ENCODE results near the gene PRTN3. TPM values are rescaled to one million over a fixed set of nuclear protein-coding genes. Genes with fewer than 3 reads are reported as not detected.

Gene PRTN3
- total and polyA plus RNA-seq, 4 donors = 0.17 to 225 (median 1.7) TPM

DNA sequence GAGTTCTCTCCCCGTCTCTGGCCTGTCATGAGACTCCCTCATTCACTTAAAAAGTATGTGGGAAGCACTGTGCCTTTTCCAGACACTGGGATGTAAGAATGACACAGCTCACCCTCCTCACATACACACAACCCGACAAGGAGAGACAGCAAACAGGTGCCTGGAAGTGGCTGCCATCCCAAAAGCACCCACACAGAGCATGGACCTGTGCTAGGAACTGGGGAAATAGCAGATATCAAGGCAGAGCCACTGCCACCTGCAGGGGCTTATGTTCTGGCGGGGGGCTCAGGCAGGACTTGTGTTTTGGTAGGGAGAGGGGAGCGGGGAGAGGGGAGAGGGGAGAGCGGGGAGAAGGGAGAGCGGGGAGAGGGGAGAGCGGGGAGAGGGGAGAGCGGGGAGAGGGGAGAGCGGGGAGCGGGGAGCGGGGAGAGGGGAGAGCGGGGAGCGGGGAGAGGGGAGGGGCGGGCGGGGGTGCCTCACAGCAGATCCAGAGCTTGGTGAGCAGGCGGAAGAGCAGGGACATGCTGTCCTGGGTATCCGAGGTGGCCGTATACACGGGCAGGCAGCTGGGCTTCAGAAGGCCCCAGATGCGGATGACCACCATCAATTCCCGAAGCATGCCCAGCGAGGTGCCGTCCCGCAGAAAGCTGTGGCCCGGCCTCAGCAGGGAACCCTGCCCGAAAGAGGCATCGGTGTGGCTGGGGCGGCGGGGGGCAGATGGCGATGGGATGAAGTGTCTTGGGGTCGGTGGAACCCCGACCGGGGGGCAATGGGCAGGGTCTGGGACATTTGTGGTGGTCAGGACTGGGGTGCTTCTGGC is 30.9 kb downstream of the PRTN3 start:
- no peak overlapping the region for H3K4me3 ChIP-seq (ENCODE audit: low read depth in 1 of 3, low read length in 3 of 3)
- no peak overlapping the region for H3K9ac ChIP-seq (ENCODE audit: low read depth in 1 of 2, low read length in 2 of 2)
- H3K36me3 ChIP-seq (ENCODE audit: control insufficient read depth in 4 of 4, insufficient read depth in 3 of 4, low read depth in 1 of 4, low read length in 3 of 4) = peaks cover 10 to 50% (median 13%) of the 10 kb centered on the region in 4 donors
- H3K9me3 ChIP-seq (ENCODE audit: control insufficient read depth in 4 of 4, low read length in 3 of 4) = no peaks in the 10 kb centered on the region
- 94% methylated on average over 24 of the region's 33 CpGs for WGBS
- no peak for DNase-seq (ENCODE audit: low spot score)
- no peak for TF ChIP-seq SP1 (IDR thresholded peaks at IDR 0.05)
- no peak for TF ChIP-seq RAD21 (IDR thresholded peaks at IDR 0.05)
- H3K27ac ChIP-seq (ENCODE audit: low read depth in 1 of 2, low read length in 2 of 2) = no peak overlapping the region
- H3K27me3 ChIP-seq (ENCODE audit: control insufficient read depth in 4 of 4, insufficient read depth in 4 of 4, low read length in 3 of 4) = no peaks in the 10 kb centered on the region
- no peaks in the 10 kb centered on the region for H3K4me1 ChIP-seq (ENCODE audit: control insufficient read depth in 4 of 4, insufficient read depth in 4 of 4, low read length in 3 of 4)

DNA sequence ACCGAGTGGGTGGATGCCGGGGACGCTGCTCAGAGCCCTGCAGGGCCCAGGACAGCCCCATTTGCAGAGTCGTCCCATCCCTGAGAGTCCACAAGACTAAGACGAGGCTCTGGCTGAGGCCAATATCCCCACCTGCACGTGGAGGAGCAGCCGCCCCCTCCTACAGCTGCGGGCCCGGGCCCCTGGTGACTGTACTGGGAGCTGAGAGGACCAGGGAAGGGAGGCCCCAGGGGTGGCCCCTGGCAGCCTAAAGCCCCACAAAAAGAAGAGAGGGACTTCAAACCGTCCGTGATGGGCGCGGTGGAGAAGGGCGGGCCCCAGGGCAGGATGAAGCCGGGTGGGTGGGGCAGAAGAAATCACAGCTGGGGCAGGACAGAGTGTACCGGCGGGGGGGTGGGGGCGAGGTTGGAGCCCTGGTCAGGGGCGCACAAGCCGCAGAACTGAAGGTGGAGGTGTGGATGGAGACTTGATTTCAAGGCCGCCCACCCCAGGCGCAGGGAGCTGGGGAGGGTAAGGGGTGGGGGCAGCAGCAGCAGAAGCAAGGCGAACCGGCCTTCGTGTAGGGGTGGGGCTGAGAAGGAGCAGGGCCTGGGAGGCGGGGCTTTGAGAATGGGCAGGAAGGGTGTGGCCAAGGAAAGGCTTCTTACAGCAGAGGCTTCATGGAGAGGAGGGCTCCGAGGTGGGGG is 31.6 kb downstream of the PRTN3 start:
- no peak overlapping the region for H3K27ac ChIP-seq (ENCODE audit: low read depth in 1 of 2, low read length in 2 of 2)
- 81% methylated on average over 27 of the region's 27 CpGs for WGBS
- H3K9ac ChIP-seq (ENCODE audit: low read depth in 1 of 2, low read length in 2 of 2) = no peak overlapping the region
- H3K4me3 ChIP-seq (ENCODE audit: low read depth in 1 of 3, low read length in 3 of 3) = no peak overlapping the region
- H3K27me3 ChIP-seq (ENCODE audit: control insufficient read depth in 4 of 4, insufficient read depth in 4 of 4, low read length in 3 of 4) = no peaks in the 10 kb centered on the region
- DNase-seq (ENCODE audit: low spot score) = peak; percentile 65
- TF ChIP-seq, protein P1, sequence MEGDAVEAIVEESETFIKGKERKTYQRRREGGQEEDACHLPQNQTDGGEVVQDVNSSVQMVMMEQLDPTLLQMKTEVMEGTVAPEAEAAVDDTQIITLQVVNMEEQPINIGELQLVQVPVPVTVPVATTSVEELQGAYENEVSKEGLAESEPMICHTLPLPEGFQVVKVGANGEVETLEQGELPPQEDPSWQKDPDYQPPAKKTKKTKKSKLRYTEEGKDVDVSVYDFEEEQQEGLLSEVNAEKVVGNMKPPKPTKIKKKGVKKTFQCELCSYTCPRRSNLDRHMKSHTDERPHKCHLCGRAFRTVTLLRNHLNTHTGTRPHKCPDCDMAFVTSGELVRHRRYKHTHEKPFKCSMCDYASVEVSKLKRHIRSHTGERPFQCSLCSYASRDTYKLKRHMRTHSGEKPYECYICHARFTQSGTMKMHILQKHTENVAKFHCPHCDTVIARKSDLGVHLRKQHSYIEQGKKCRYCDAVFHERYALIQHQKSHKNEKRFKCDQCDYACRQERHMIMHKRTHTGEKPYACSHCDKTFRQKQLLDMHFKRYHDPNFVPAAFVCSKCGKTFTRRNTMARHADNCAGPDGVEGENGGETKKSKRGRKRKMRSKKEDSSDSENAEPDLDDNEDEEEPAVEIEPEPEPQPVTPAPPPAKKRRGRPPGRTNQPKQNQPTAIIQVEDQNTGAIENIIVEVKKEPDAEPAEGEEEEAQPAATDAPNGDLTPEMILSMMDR (IDR thresholded peaks at IDR 0.05; ENCODE audit: low read depth, low read length, missing input control) = no peak
- TF ChIP-seq, protein P2, sequence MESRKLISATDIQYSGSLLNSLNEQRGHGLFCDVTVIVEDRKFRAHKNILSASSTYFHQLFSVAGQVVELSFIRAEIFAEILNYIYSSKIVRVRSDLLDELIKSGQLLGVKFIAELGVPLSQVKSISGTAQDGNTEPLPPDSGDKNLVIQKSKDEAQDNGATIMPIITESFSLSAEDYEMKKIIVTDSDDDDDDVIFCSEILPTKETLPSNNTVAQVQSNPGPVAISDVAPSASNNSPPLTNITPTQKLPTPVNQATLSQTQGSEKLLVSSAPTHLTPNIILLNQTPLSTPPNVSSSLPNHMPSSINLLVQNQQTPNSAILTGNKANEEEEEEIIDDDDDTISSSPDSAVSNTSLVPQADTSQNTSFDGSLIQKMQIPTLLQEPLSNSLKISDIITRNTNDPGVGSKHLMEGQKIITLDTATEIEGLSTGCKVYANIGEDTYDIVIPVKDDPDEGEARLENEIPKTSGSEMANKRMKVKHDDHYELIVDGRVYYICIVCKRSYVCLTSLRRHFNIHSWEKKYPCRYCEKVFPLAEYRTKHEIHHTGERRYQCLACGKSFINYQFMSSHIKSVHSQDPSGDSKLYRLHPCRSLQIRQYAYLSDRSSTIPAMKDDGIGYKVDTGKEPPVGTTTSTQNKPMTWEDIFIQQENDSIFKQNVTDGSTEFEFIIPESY (IDR thresholded peaks at IDR 0.05) = no peak
- TF ChIP-seq, protein P3, sequence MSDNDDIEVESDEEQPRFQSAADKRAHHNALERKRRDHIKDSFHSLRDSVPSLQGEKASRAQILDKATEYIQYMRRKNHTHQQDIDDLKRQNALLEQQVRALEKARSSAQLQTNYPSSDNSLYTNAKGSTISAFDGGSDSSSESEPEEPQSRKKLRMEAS (IDR thresholded peaks at IDR 0.05) = no peak
- TF ChIP-seq JUND (IDR thresholded peaks at IDR 0.05) = no peak
- TF ChIP-seq GABPA (IDR thresholded peaks at IDR 0.05 in 1 of 2, conservative IDR thresholded peaks at IDR 0.05 in 1 of 2) = no peak
- no peak for TF ChIP-seq FOXA1 (IDR thresholded peaks at IDR 0.05)
- no peak for TF ChIP-seq NR2F2 (IDR thresholded peaks at IDR 0.05)
- no peak for TF ChIP-seq RAD21 (IDR thresholded peaks at IDR 0.05)
- TF ChIP-seq YY1 (IDR thresholded peaks at IDR 0.05) = no peak
- TF ChIP-seq, protein P4, sequence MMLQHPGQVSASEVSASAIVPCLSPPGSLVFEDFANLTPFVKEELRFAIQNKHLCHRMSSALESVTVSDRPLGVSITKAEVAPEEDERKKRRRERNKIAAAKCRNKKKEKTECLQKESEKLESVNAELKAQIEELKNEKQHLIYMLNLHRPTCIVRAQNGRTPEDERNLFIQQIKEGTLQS (IDR thresholded peaks at IDR 0.05) = no peak
- TF ChIP-seq HNF4A (conservative IDR thresholded peaks at IDR 0.05) = no peak
- TF ChIP-seq, protein P5, sequence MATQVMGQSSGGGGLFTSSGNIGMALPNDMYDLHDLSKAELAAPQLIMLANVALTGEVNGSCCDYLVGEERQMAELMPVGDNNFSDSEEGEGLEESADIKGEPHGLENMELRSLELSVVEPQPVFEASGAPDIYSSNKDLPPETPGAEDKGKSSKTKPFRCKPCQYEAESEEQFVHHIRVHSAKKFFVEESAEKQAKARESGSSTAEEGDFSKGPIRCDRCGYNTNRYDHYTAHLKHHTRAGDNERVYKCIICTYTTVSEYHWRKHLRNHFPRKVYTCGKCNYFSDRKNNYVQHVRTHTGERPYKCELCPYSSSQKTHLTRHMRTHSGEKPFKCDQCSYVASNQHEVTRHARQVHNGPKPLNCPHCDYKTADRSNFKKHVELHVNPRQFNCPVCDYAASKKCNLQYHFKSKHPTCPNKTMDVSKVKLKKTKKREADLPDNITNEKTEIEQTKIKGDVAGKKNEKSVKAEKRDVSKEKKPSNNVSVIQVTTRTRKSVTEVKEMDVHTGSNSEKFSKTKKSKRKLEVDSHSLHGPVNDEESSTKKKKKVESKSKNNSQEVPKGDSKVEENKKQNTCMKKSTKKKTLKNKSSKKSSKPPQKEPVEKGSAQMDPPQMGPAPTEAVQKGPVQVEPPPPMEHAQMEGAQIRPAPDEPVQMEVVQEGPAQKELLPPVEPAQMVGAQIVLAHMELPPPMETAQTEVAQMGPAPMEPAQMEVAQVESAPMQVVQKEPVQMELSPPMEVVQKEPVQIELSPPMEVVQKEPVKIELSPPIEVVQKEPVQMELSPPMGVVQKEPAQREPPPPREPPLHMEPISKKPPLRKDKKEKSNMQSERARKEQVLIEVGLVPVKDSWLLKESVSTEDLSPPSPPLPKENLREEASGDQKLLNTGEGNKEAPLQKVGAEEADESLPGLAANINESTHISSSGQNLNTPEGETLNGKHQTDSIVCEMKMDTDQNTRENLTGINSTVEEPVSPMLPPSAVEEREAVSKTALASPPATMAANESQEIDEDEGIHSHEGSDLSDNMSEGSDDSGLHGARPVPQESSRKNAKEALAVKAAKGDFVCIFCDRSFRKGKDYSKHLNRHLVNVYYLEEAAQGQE (IDR thresholded peaks at IDR 0.05) = no peak
- TF ChIP-seq FOXA2 (IDR thresholded peaks at IDR 0.05) = no peak
- no peak for TF ChIP-seq SP1 (IDR thresholded peaks at IDR 0.05)
- no peak for TF ChIP-seq EGR1 (IDR thresholded peaks at IDR 0.05; ENCODE audit: low read depth in 2 of 2)
- TF ChIP-seq HNF4G (IDR thresholded peaks at IDR 0.05) = no peak
- no peak for TF ChIP-seq TAF1 (conservative IDR thresholded peaks at IDR 0.05)
- no peak for TF ChIP-seq RXRA (IDR thresholded peaks at IDR 0.05)
- H3K36me3 ChIP-seq (ENCODE audit: control insufficient read depth in 4 of 4, insufficient read depth in 3 of 4, low read depth in 1 of 4, low read length in 3 of 4) = peaks cover 9 to 53% (median 13%) of the 10 kb centered on the region in 4 donors
- H3K9me3 ChIP-seq (ENCODE audit: control insufficient read depth in 4 of 4, low read length in 3 of 4) = no peaks in the 10 kb centered on the region
- no peaks in the 10 kb centered on the region for H3K4me1 ChIP-seq (ENCODE audit: control insufficient read depth in 4 of 4, insufficient read depth in 4 of 4, low read length in 3 of 4)

All from liver (tissue), 9 donors.